GM23338 (cell line): ENCODE results near the gene GRB14. TPM values are rescaled to one million over a fixed set of nuclear protein-coding genes. Genes with fewer than 3 reads are reported as not detected.

Source experiments
- ATAC-seq: fragments of 200-7000 bp; cut with Tn5 transposase; 3 replicates; pipeline ENCODE4 v1.9.1; 2020
- DNase-seq: peaks from one replicate; pipeline ENCODE4 v3.0.0-alpha.2; 2015; ENCODE audit warnings: low spot score
- H2AFZ ChIP-seq: fragments of 200-600 bp; sonication (generic); 2 replicates; pipeline ENCODE4 v1.8.0; 2016; ENCODE audit warnings: antibody characterized with exemption, mild to moderate bottlenecking, moderate library complexity
- H3F3A ChIP-seq: fragments of 200-600 bp; sonication (generic); replicated peaks from 2 replicates; pipeline ENCODE4 v1.8.0; 2017; ENCODE audit warnings: antibody characterized with exemption, mixed run types, low read depth
- H3K27ac ChIP-seq: fragments of 200-600 bp; sonication (generic); 2 replicates; pipeline ENCODE4 v1.6.1; 2016; ENCODE audit warnings: low read depth
- H3K27me3 ChIP-seq: fragments of 200-600 bp; sonication (generic); 2 replicates; pipeline ENCODE4 v1.8.0; 2016; ENCODE audit warnings: mild to moderate bottlenecking, mixed run types, moderate library complexity; ENCODE audit not compliant: insufficient read depth
- H3K36me3 ChIP-seq: fragments of 200-600 bp; sonication (generic); 2 replicates; pipeline ENCODE4 v1.8.0; 2016; ENCODE audit warnings: mild to moderate bottlenecking; ENCODE audit not compliant: insufficient read depth
- H3K4me1 ChIP-seq: fragments of 200-600 bp; sonication (generic); 2 replicates; pipeline ENCODE4 v1.8.0; 2016; ENCODE audit warnings: mild to moderate bottlenecking, moderate library complexity; ENCODE audit not compliant: insufficient read depth
- H3K4me2 ChIP-seq: fragments of 200-600 bp; sonication (generic); 2 replicates; pipeline ENCODE4 v1.7.1; 2017; ENCODE audit warnings: mixed run types
- H3K4me3 ChIP-seq: fragments of 200-600 bp; sonication (generic); 2 replicates; pipeline ENCODE4 v1.6.1; 2016; ENCODE audit warnings: mixed run types
- H3K79me2 ChIP-seq: fragments of 200-600 bp; sonication (generic); replicated peaks from 2 replicates; pipeline ENCODE4 v1.8.0; 2017; ENCODE audit warnings: mild to moderate bottlenecking; ENCODE audit not compliant: insufficient read depth
- H3K9me2 ChIP-seq: fragments of 200-600 bp; sonication (generic); 2 replicates; pipeline ENCODE4 v1.8.0; 2017; ENCODE audit not compliant: insufficient read depth
- H4K20me1 ChIP-seq: fragments of 200-600 bp; sonication (generic); replicated peaks from 2 replicates; pipeline ENCODE4 v1.8.0; 2017; ENCODE audit warnings: mild to moderate bottlenecking; ENCODE audit not compliant: insufficient read depth
- H3K27ac Mint-ChIP-seq: 2 replicates; pipeline ENCODE4 v1.8.0; 2020; ENCODE audit warnings: inconsistent platforms, mild to moderate bottlenecking, moderate library complexity, mixed read lengths
- H3K27me3 Mint-ChIP-seq: 3 replicates; pipeline ENCODE4 v1.8.0; 2022; ENCODE audit warnings: low read depth, mild to moderate bottlenecking, moderate library complexity, mixed read lengths, inconsistent platforms; ENCODE audit not compliant: insufficient read depth, poor library complexity
- H3K36me3 Mint-ChIP-seq: 3 replicates; pipeline ENCODE4 v1.8.0; 2021; ENCODE audit warnings: low read depth, mild to moderate bottlenecking, inconsistent platforms, moderate library complexity, mixed read lengths
- H3K4me1 Mint-ChIP-seq: 3 replicates; pipeline ENCODE4 v1.8.0; 2020; ENCODE audit warnings: mild to moderate bottlenecking, inconsistent platforms, mixed read lengths
- H3K4me3 Mint-ChIP-seq: 3 replicates; pipeline ENCODE4 v1.8.0; 2021; ENCODE audit warnings: moderate library complexity, mild to moderate bottlenecking, inconsistent platforms, mixed read lengths
- H3K9me3 Mint-ChIP-seq: 3 replicates; pipeline ENCODE4 v1.8.0; 2020; ENCODE audit warnings: moderate library complexity, mild to moderate bottlenecking, inconsistent platforms, mixed read lengths
- CTCF ChIP-seq, 2 experiments: fragments of 200-600 bp in 1 of 2; sonication (generic) in 1 of 2; conservative IDR thresholded peaks; 2 replicates each; pipeline versions ENCODE4 v1.5.1 to v1.6.1; 2016 to 2017; ENCODE audit warnings: antibody characterized with exemption in 2 of 2, low read depth in 2 of 2, mild to moderate bottlenecking in 2 of 2, moderate library complexity in 1 of 2
- ETS1 ChIP-seq: IDR thresholded peaks from 2 replicates; pipeline ENCODE4 v1.6.1; 2016; ENCODE audit warnings: antibody characterized with exemption
- EZH2 ChIP-seq: fragments of 200-600 bp; sonication (generic); IDR thresholded peaks from one replicate; pipeline ENCODE4 v1.8.0; 2017; ENCODE audit warnings: antibody characterized with exemption, mild to moderate bottlenecking, low read depth; ENCODE audit not compliant: unreplicated experiment
- EZH2phosphoT487 ChIP-seq: fragments of 200-600 bp; sonication (generic); IDR thresholded peaks from one replicate; pipeline ENCODE4 v1.8.1; 2018; ENCODE audit warnings: antibody characterized with exemption; ENCODE audit not compliant: unreplicated experiment
- JUNB ChIP-seq: IDR thresholded peaks from one replicate; pipeline ENCODE4 v1.6.1; 2016; ENCODE audit warnings: antibody characterized with exemption; ENCODE audit not compliant: unreplicated experiment
- NANOG ChIP-seq: IDR thresholded peaks from 2 replicates; pipeline ENCODE4 v1.6.1; 2016; ENCODE audit warnings: antibody characterized with exemption, borderline replicate concordance
- POLR2AphosphoS5 ChIP-seq: IDR thresholded peaks from 2 replicates; pipeline ENCODE4 v1.6.1; 2016; ENCODE audit warnings: antibody characterized with exemption, low read depth
- STAT1 ChIP-seq: IDR thresholded peaks from one replicate; pipeline ENCODE4 v1.6.1; 2016; ENCODE audit warnings: antibody characterized with exemption; ENCODE audit not compliant: unreplicated experiment
- ZNF462 ChIP-seq: fragments of 250-450 bp; sonication (Bioruptor Pico); IDR thresholded peaks from 2 replicates; pipeline ENCODE4 v1.5.0; 2020; ENCODE audit warnings: mild to moderate bottlenecking, moderate library complexity
- polyA plus RNA-seq: library from polyadenylated mRNA; unstranded; fragments of >200 nt; fragmentation: Nextera tagmentation; extraction: Ambion mirVana; gene quantifications from 2 replicates; pipeline ENCODE4 v1.2.1, GENCODE V29; 2016
- total RNA-seq: library from RNA; depleted of rRNA; stranded (reverse); fragments of >200 nt; shearing (Covaris generic); gene quantifications from 2 replicates; pipeline ENCODE4 v1.2.3, GENCODE V29; 2014

The GRB14 gene
- total and polyA plus RNA-seq, 2 experiments from 2014 or later, result 16.0 to 28.9 TPM

GRCh38 chr2:164523726-164524125 is 97.6 kb downstream of the GRB14 start:
- peaks cover 32% of the 10 kb centered on the region for H3K36me3 Mint-ChIP-seq
- H3F3A ChIP-seq, result no peaks in the 10 kb centered on the region
- TF ChIP-seq ETS1 (no peak), CTCF (conservative IDR thresholded peaks at IDR 0.05; ENCODE audit: low read depth in 2 of 2) (no peak), POLR2AphosphoS5 (no peak), STAT1 (no peak)
- peaks cover 23% of the 10 kb centered on the region for H3K9me3 Mint-ChIP-seq
- H3K4me1 Mint-ChIP-seq, result no peaks in the 10 kb centered on the region
- H3K4me3 ChIP-seq, result no peak overlapping the region
- H3K27ac Mint-ChIP-seq, result no peak overlapping the region
- no peaks in the 10 kb centered on the region for H4K20me1 ChIP-seq
- no peak overlapping the region for H3K4me2 ChIP-seq
- H3K4me3 Mint-ChIP-seq, result no peak overlapping the region
- ATAC-seq (no peak), DNase-seq (no peak)
- no peak overlapping the region for H3K27ac ChIP-seq
- 0 out of 2 replicates have a peak, but pooled peaks cover 3% of the 10 kb centered on the region for H3K36me3 ChIP-seq
- H3K4me1 ChIP-seq, result no peaks in the 10 kb centered on the region
- H3K9me2 ChIP-seq, result peaks cover 4% of the 10 kb centered on the region; the same call in 1 of the 2 replicates
- H2AFZ ChIP-seq, result no peak overlapping the region
- no peaks in the 10 kb centered on the region for H3K27me3 Mint-ChIP-seq
- H3K79me2 ChIP-seq, result no peaks in the 10 kb centered on the region
- no peaks in the 10 kb centered on the region for H3K27me3 ChIP-seq

GRCh38 chr2:164523009-164523408 is 98.3 kb downstream of the GRB14 start:
- Histone ChIP-seq H3K4me2 (no peak overlapping the region), H3K27ac (no peak overlapping the region), H3K4me3 (no peak overlapping the region), H2AFZ (no peak overlapping the region), H3K79me2 (no peaks in the 10 kb centered on the region), H3K36me3 (0 out of 2 replicates have a peak, but pooled peaks cover 3% of the 10 kb centered on the region), H3K9me2 (peaks cover 4% of the 10 kb centered on the region; the same call in 1 of the 2 replicates), H3K4me1 (no peaks in the 10 kb centered on the region), H4K20me1 (no peaks in the 10 kb centered on the region), H3F3A (no peaks in the 10 kb centered on the region), H3K27me3 (no peaks in the 10 kb centered on the region)
- Mint-ChIP-seq H3K4me1 (no peaks in the 10 kb centered on the region), H3K36me3 (peaks cover 39% of the 10 kb centered on the region), H3K27ac (no peak overlapping the region), H3K27me3 (no peaks in the 10 kb centered on the region), H3K4me3 (no peak overlapping the region), H3K9me3 (peaks cover 26% of the 10 kb centered on the region)
- ATAC-seq (no peak), DNase-seq (no peak)
- TF ChIP-seq ZNF462 (CRISPR knock-in tag), result no peak
- TF ChIP-seq EZH2phosphoT487, result no peak
- TF ChIP-seq JUNB, result no peak
- no peak for TF ChIP-seq ETS1
- TF ChIP-seq NANOG, result no peak
- no peak for TF ChIP-seq STAT1
- TF ChIP-seq EZH2, result no peak
